Fibroblast of the aortic adventitia (primary cell): Measurements from ENCODE around the gene RESP18. TPM values are rescaled to one million over a fixed set of nuclear protein-coding genes. Genes with fewer than 3 reads are reported as not detected.
"Not testable (repeated sequence)": the region's sequence is repeated elsewhere in the genome, so short reads cannot be mapped to it uniquely, and the experiment has no call there.

Source experiments
- DNase-seq: peaks from one replicate; pipeline ENCODE4 v3.0.0-alpha.2; 2010; ENCODE audit warnings: low read depth
- H3K4me3 ChIP-seq: 2 replicates; pipeline ENCODE4 v1.5.1; 2011; ENCODE audit warnings: low read depth, mild to moderate bottlenecking, control low read depth, low read length, moderate library complexity
- CTCF ChIP-seq: IDR thresholded peaks from 2 replicates; pipeline ENCODE4 v1.5.1; 2011; ENCODE audit warnings: mild to moderate bottlenecking, low read length, control low read depth, inconsistent platforms; ENCODE audit not compliant: insufficient read depth
- total RNA-seq: library from RNA; depleted of rRNA; stranded (reverse); fragments of >200 nt; gene quantifications from 2 replicates; pipeline ENCODE4 v1.2.3, GENCODE V29; 2012; ENCODE audit warnings: low replicate concordance

Gene RESP18
- total RNA-seq, 1 donor: not detected

GRCh38 chr2:219289195-219289536 is 43.4 kb downstream of the RESP18 start:
- no peak overlapping the region for H3K4me3 ChIP-seq
- DNase-seq: no peak
- no peak for TF ChIP-seq CTCF

GRCh38 chr2:219287580-219288265 is 44.8 kb downstream of the RESP18 start:
- TF ChIP-seq CTCF: no peak
- DNase-seq: no peak
- H3K4me3 ChIP-seq: no peak overlapping the region

- H3K4me3 ChIP-seq, DNase-seq: not testable (repeated sequence)
Observed at GRCh38 chr2:219287116-219287440, 45.5 kb downstream of the RESP18 start.

- TF ChIP-seq CTCF: no peak
- no peak for DNase-seq
- no peak overlapping the region for H3K4me3 ChIP-seq
Observed at GRCh38 chr2:219286436-219287115, 46.0 kb downstream of the RESP18 start.

- no peak for TF ChIP-seq CTCF
- peak; percentile 65 for DNase-seq
- no peak overlapping the region for H3K4me3 ChIP-seq
Observed at GRCh38 chr2:219285894-219286425, 46.6 kb downstream of the RESP18 start.

GRCh38 chr2:219285373-219285735 is 47.2 kb downstream of the RESP18 start:
- H3K4me3 ChIP-seq: no peak overlapping the region
- no peak for TF ChIP-seq CTCF
- DNase-seq: no peak

GRCh38 chr2:219284501-219285372 is 47.8 kb downstream of the RESP18 start:
- TF ChIP-seq CTCF: no peak
- no peak overlapping the region for H3K4me3 ChIP-seq
- DNase-seq: no peak
